Nucleus accumbens (tissue), 56 donors: Measurements from ENCODE around the gene CASZ1.

ENCODE experiments used
- DNase-seq, 56 donors: peaks; one replicate each; lab custom pipeline; 2025; lab: John Stamatoyannopoulos, UW

The CASZ1 gene

GRCh38 chr1:10694633-10695627 is 101.5 kb downstream of the CASZ1 start:
- peak in 51 of 56 donors; percentile 18 to 84 (median 53) for DNase-seq

DNA sequence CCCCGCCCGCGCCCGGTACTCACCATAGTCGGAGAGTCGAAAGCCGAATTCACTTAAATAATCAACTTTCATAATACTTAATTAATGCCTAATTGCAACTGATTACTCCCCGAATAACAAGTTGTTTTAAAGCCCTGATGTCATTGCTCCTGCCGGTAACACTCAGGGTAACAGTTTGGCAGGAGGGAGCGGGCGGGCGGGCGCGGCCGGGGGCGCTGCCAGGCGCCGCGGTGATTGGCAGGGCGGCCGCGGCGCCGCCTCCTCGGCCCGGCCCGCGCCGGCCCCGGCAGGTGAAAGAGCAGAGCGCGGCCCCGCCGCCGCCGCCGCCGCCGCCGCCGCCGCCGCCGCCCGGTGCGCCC is 102.2 kb downstream of the CASZ1 start:
- DNase-seq, result no peak

DNA sequence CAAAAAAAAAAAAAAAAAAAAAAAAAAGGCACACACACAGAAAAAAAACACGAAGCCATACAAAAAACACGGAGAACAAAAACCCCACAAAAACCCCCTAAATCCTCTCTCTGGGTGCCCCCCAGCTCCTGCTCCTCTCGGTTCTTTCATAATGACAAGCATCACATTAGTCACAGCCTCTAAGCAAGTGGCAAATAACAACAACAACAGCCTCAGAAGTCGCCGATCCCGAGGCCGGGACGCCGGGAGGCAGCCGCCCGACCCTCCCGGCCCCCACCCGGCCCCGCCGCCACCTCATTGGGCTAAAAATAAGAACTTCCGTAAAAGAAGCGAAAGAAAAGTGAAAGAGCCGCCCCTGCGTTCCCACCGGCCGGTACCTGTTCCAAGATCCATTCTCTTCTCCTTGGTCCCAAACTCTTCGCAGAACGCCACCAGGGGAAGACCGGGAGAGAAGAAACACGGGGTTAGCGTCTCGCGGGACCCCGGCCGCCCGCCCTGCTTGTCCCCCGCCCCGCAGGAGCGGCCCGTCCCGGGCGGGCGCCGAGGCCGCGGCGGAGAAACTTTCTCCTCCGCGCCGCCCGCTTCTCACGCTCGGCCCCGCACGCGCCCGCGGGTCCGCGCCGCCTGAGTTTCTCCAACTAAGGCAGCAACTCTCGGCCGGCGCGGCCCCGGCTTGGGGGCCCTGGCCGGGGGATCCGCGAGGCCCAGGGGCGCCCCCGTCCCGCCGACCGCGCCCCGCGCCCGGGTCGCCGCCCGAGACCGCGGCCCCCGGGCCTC is 102.8 kb downstream of the CASZ1 start:
- DNase-seq, result peak in 4 of 56 donors; percentile 24 to 54 (median 38)

DNA sequence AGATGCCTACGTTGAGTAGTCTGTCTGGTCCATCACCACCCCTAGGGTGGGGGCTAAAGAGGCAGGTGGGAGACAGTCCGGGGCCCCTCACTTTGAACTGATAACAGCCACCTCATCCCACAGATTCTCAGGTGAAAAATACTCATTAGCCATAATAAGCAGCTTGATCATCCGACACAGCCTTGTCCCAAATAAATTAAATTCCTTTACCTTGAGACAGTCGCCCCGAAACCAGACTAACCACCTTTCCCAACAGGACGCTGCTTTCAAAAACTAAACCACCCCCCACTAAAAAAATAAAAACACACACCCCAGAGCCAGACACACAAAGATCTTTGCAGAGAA is 103.3 kb downstream of the CASZ1 start:
- DNase-seq, result no peak

DNA sequence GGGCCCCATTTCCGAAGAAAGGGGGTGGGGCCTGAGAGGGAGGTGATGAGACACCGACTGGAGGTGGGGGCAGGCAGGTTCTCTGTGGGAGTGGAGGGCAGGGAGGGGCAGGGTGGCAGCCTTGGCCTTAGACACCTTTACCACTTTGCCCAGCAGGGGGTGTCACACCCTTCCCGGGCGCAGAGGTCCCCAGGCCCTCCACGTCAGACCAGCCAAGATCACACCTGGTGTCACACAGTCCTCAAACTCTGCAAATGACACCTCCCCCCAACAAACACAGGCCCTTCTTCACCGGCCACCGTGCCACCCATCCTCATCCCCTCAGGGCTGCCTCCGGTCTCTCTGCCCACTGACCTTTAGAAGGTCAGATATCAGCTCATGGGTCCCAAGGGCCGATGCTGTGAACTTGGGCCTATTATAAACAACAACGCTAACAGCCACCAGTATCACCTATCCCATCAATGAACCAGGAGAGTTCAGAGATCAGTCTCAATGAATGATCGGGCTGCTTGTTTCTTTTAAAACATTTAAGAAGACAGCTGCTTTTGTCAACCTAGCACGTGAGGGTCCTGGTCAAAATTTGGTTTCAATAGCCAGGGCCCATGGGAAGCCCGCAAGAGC is 103.9 kb downstream of the CASZ1 start:
- DNase-seq, result peak in 1 of 56 donors; percentile 17

DNA sequence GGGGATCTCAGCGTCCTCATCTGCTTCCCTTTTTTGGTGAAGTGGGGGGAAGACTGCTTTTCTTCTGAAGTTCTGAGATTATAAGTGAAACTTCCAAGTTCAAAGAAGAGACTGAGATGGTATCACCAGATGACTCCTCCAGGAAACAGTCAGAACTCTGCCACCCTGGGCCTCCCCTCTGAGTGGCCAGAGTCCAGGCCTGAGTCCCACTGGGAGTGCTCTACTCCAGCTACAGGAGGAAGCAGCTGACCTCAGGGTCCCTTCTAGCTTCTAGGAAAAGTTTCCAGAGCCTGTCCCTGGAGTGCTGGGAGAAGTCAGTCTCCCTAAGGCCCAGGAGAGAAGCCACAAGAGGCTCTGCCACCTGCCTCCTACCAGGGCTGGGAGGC is 104.7 kb downstream of the CASZ1 start:
- DNase-seq, result no peak

GRCh38 chr1:10691075-10691739 is 105.2 kb downstream of the CASZ1 start:
- no peak for DNase-seq

DNA sequence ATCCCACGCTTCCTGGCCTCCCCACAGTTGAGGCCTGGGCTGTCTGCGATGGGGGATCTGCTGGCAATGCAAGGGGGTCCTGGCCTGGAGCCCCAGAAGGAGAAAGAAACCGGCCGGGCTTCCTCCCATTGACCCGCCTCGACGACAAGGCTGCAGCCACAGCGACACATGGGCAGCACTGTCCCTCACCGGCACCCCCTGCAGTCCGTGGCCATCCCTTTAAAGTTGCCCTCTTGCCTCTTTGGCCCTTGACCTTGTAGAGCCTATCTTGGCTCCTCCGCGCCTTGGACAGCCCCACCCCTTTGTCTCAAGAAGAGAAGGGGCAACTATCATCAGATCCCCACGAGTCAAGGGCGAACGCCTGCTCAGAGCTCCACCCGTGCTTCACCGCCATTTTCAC is 106.0 kb downstream of the CASZ1 start:
- no peak for DNase-seq

- no peak for DNase-seq
These were observed 108.0 kb downstream of the CASZ1 start for GRCh38 chr1:10688409-10688786.

DNA sequence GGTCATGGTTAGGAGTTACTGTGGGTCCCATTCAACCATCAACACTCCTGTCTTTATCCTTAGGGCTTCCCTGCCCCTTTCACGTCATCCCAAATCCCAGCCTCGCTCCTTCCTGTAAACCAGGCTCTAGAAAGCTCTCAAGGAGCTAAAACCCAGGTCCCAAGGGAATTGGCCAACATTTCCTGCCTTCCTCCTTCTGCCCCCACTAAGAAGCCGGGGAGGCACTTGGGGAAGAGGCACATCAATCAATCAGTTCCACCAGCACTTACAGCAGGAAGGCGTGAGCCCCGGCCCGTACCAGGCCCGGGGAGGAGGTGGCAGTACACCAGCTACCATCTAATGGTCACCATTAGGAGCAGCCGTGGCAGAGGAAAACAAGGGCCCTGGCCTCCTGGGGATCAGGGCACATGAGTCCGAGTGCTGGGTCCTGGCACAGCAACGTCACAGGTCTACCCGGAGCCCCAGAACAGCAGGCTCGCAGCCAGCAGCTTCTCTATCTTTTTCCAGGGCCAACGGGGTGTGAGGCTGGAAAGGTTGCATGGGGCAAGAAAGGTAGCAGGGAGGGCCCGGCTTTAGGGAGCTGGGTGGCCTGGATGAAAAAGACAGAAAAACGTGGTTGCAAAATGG is 108.6 kb downstream of the CASZ1 start:
- no peak for DNase-seq

DNA sequence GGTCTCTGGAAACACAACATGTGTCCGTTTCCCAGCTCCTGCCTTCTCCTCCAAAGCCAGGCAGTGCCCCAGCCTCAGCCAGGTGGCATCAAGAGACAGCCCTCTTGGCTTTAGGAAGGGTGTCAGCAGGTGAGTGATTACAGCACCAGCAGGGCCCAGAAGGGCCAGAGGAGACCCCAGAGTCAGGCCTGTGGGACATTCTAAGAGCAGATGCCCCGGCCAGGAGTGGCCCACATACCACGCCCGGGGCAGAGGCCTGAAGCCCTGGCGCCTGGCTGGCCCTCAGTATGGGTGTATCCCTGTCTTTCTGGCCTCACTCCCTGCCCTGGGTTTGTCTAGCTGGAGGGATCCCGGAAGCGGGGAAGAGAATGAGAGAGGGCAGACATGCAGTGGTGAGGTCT is 109.2 kb downstream of the CASZ1 start:
- DNase-seq, result no peak

DNA sequence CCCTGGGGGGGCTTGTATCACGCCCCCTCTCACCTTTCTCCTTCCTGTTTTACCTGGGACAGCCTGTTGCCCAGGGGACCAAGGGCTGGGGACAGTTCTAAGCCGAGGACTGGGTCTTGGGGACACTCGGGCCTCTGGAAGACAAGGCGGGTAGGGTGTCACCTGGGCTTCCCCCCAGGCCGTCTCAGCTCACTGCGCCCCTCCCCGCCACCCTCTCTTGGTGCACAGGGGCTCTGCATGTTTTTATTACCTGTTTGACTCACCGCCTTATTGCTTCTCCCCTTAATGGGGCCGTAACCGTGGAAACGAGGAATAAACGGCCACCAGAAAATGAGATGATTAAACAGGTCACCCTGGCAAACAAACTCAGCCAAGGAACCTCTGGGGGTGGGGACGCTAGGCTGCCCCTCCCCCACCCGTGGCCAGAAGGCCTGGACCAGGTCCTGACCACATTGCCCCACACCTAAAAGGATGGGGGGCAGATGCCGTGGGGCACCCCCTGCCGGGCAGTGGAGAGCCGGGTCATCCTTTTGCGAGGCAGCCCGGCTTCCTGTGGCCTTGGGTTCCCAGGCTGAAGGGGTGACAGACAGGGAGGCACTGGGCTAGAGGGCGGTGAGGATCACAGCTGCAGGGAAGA is 109.9 kb downstream of the CASZ1 start:
- no peak for DNase-seq

DNA sequence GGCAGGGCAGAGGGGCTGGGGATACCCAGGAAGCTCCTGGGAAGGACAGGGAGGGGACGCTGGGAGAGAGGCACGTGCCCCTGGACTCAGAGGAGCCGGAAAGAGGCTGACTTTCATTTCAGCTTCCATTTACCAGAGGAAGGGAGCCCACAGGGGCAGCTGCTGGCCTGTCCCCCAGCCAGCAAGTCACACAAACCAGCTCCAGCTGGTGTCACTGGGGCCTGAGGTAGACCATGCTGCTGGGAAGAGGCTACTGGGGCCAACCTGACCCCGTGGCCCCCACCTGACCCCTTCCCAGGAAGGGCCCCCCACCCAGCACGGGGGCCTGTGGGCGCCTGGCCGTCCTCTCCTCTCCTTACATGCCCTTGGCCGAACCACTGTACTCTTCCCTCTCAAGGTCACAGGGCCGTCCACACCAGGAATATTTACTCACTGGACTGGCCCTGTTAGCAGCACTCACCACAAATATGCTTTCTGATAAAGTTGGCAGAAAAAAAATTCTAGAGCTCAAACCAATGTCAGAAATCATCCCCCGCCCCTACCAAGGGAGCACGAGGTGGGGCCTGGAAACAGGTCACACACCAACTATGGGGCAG is 110.5 kb downstream of the CASZ1 start:
- no peak for DNase-seq

GRCh38 chr1:10685196-10685807 is 111.1 kb downstream of the CASZ1 start:
- no peak for DNase-seq

DNA sequence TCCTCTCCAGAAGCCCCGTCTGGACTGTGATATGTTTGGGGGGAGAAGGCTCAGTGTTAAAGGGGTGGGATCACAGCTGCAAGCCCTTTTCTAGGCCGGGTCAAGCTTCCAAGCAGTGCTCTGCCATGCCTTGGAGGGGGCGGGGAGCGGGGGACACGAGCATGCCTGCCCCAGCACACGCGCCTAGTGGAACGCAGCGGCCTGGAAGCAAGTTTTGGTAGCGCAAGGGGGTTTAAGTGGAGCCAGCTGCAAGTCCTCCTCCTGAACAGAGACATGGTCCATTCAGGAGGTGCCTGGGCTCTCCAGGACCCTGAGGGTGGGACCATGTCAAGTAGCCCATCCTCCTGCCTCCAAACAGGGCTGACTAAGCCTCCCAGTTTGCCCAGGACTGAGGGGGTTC is 112.2 kb downstream of the CASZ1 start:
- no peak for DNase-seq

DNA sequence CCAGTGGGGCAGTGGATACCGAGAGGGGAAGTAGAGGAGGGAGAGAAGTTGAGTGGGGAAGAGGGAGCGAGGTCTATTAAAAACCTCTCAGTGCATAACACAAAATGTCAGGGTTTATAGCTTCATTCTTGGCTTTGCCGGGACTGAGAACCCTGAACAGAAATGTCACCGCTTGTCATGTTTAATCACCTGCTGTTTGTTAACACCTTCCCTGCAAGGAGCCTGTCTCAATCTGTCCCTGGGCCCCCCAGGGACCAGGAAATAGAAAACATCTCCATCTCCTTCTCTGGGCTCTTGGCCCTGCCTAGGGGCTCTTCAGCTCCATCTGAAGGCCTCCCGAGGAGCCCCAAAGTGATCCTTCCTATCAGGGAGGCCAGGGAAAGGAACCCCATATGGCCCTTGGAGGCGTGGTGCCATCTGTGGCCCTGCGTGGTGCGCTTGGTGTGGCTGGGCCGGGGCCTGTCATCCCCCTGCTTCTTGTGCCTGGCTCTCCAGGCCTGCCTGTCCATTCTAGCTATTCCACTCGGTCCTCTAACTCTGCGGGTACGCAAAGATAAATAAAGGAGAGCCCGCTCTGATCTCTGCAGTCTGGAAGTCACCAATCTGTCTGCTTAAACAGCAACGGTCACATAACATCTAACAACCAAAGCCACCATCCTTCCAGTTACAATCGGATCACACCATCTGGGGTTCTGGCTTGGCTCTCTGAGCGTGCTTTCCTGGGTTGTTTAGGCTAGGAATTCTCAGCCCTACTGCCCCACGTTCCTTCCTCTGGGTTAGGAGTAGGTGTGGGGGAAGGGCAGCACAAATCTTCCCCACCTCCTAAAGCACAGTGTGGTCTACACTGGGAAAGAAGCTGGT is 113.8 kb downstream of the CASZ1 start:
- DNase-seq, result no peak

GRCh38 chr1:10682108-10682445 is 114.4 kb downstream of the CASZ1 start:
- DNase-seq, result no peak
